ENCODE results near the gene TAX1BP1. TPM values are rescaled to one million over a fixed set of nuclear protein-coding genes. Genes with fewer than 3 reads are reported as not detected.
A peak's percentile ranks its signal among the peaks of the same experiment; 100 is the strongest.

Gene TAX1BP1
- total RNA-seq, 1 donor, result 102 TPM

GRCh38 chr7:27700501-27700900 lies 39.5 kb upstream of the TAX1BP1 start:
- H3K4me3 ChIP-seq (ENCODE audit: low read depth, low read length), result no peak overlapping the region
- no peak for TF ChIP-seq CTCF (IDR thresholded peaks at IDR 0.05; ENCODE audit: insufficient read depth, low read length)
- DNase-seq (ENCODE audit: low read depth), result no peak

- no peak for TF ChIP-seq CTCF (IDR thresholded peaks at IDR 0.05; ENCODE audit: insufficient read depth, low read length)
- no peak overlapping the region for H3K4me3 ChIP-seq (ENCODE audit: low read depth, low read length)
- no peak for DNase-seq (ENCODE audit: low read depth)
Observed at GRCh38 chr7:27703181-27703580, 36.8 kb upstream of the TAX1BP1 start.

GRCh38 chr7:27704422-27705199 lies 35.4 kb upstream of the TAX1BP1 start:
- DNase-seq (ENCODE audit: low read depth), result peak; percentile 39
- no peak for TF ChIP-seq CTCF (IDR thresholded peaks at IDR 0.05; ENCODE audit: insufficient read depth, low read length)
- no peak overlapping the region for H3K4me3 ChIP-seq (ENCODE audit: low read depth, low read length)

- no peak for DNase-seq (ENCODE audit: low read depth)
- no peak for TF ChIP-seq CTCF (IDR thresholded peaks at IDR 0.05; ENCODE audit: insufficient read depth, low read length)
- no peak overlapping the region for H3K4me3 ChIP-seq (ENCODE audit: low read depth, low read length)
Observed at GRCh38 chr7:27705200-27705594, 34.8 kb upstream of the TAX1BP1 start.

GRCh38 chr7:27708485-27708884 lies 31.5 kb upstream of the TAX1BP1 start:
- no peak overlapping the region for H3K4me3 ChIP-seq (ENCODE audit: low read depth, low read length)
- no peak for DNase-seq (ENCODE audit: low read depth)
- TF ChIP-seq CTCF (IDR thresholded peaks at IDR 0.05; ENCODE audit: insufficient read depth, low read length), result no peak

- peak; percentile 96 for DNase-seq (ENCODE audit: low read depth)
- H3K4me3 ChIP-seq (ENCODE audit: low read depth, low read length), result no peak overlapping the region
- no peak for TF ChIP-seq CTCF (IDR thresholded peaks at IDR 0.05; ENCODE audit: insufficient read depth, low read length)
Observed at GRCh38 chr7:27709137-27710075, 30.6 kb upstream of the TAX1BP1 start.
